Measurements from ENCODE around the gene MRPL43. TPM values are rescaled to one million over a fixed set of nuclear protein-coding genes. Genes with fewer than 3 reads are reported as not detected.

The MRPL43 gene
- total and polyA plus RNA-seq, 9 of the 15 experiments (the other 6 are each of a cell fraction or from before 2014, with no cell fraction given), result 15.1 to 63.7 (median 37.2) TPM

GRCh38 chr10:100998991-100999741 is 11.9 kb upstream of the MRPL43 start (continued):
- TF ChIP-seq ZFP91 (CRISPR knock-in tag; IDR thresholded peaks at IDR 0.05) (no peak), SP1 (CRISPR knock-in tag; IDR thresholded peaks at IDR 0.05) (peak; percentile 29; the same call in 1 of the 2 replicates), RFX5 (IDR thresholded peaks at IDR 0.05; ENCODE audit: low read depth, low read length) (no peak), ZNF589 (CRISPR knock-in tag; IDR thresholded peaks at IDR 0.05; ENCODE audit: low read depth) (peak; percentile 22; the same call in 1 of the 2 replicates), ZBTB2 (IDR thresholded peaks at IDR 0.05) (no peak), SIX5 (IDR thresholded peaks at IDR 0.05; ENCODE audit: borderline replicate concordance in 1 of 2, insufficient read depth in 1 of 2, low read depth in 1 of 2, low read length in 2 of 2) (no peak), HBP1 (CRISPR knock-in tag; IDR thresholded peaks at IDR 0.05) (no peak), EP300 (IDR thresholded peaks at IDR 0.05; ENCODE audit: low read length) (no peak), IRF1 (CRISPR knock-in tag; IDR thresholded peaks at IDR 0.05; ENCODE audit: borderline replicate concordance) (no peak), BCL6 (CRISPR knock-in tag; IDR thresholded peaks at IDR 0.05) (no peak), PBX2 (CRISPR knock-in tag; IDR thresholded peaks at IDR 0.05; ENCODE audit: low read depth) (no peak), PBX2 (tag; conservative IDR thresholded peaks at IDR 0.05; ENCODE audit: low read depth) (no peak), BMI1 (IDR thresholded peaks at IDR 0.05; ENCODE audit: low read length) (no peak), CTBP1 (IDR thresholded peaks at IDR 0.05; ENCODE audit: borderline replicate concordance) (peak; percentile 58), STAT5B (CRISPR knock-in tag; IDR thresholded peaks at IDR 0.05) (no peak), MTA1 (IDR thresholded peaks at IDR 0.05; ENCODE audit: borderline replicate concordance) (no peak), STAT6 (CRISPR knock-in tag; IDR thresholded peaks at IDR 0.05) (no peak)
